Endothelial cell of umbilical vein (primary cell): ENCODE measurements around the gene DENND5B.

Experiments
- CTCF ChIP-seq, 2 donors: IDR thresholded peaks; 1 replicate in 1 of 2; 2 replicates in 1 of 2; pipeline ENCODE4 v1.5.1; 2011; ENCODE audit warnings: low read length in 2 of 2, mild to moderate bottlenecking in 2 of 2, moderate library complexity in 2 of 2, control low read depth in 1 of 2, inconsistent platforms in 1 of 2, low read depth in 1 of 2; ENCODE audit not compliant: insufficient read depth in 1 of 2; ENCODE audit errors: extremely low read depth in 1 of 2
- EZH2 ChIP-seq: IDR thresholded peaks from 2 replicates; pipeline ENCODE4 v1.6.1; 2012; ENCODE audit warnings: borderline replicate concordance, low read depth, mild to moderate bottlenecking, moderate library complexity, low read length, inconsistent platforms; ENCODE audit not compliant: severe bottlenecking
- FOS ChIP-seq: IDR thresholded peaks from 2 replicates; pipeline ENCODE4 v1.6.1; 2011; ENCODE audit warnings: mild to moderate bottlenecking, low read length, moderate library complexity, borderline replicate concordance; ENCODE audit not compliant: insufficient read depth
- GATA2 ChIP-seq: IDR thresholded peaks from 2 replicates; pipeline ENCODE4 v1.7.0; 2011; ENCODE audit warnings: low read depth, mild to moderate bottlenecking, moderate library complexity, mixed read lengths, low read length; ENCODE audit not compliant: insufficient read length, insufficient read depth
- JUN ChIP-seq: IDR thresholded peaks from 2 replicates; pipeline ENCODE4 v1.6.1; 2011; ENCODE audit warnings: borderline replicate concordance, low read depth; ENCODE audit not compliant: insufficient read length, insufficient read depth
- MAX ChIP-seq: IDR thresholded peaks from 2 replicates; pipeline ENCODE4 v1.6.1; 2011; ENCODE audit not compliant: insufficient read depth, insufficient read length
- MYC ChIP-seq: IDR thresholded peaks from one replicate; pipeline ENCODE4 v1.6.1; 2011; ENCODE audit warnings: mild to moderate bottlenecking, low read depth, low read length
- POLR2A ChIP-seq: IDR thresholded peaks from 2 replicates; pipeline ENCODE4 v1.6.1; 2012; ENCODE audit warnings: low read depth, mild to moderate bottlenecking, control low read depth, low read length
- POLR2AphosphoS5 ChIP-seq: IDR thresholded peaks from 2 replicates; pipeline ENCODE4 v1.6.1; 2012; ENCODE audit warnings: low read depth, mild to moderate bottlenecking, control low read depth, low read length, moderate library complexity; ENCODE audit not compliant: insufficient read depth

- no peak for TF ChIP-seq CTCF (IDR thresholded peaks at IDR 0.05; ENCODE audit: extremely low read depth in 1 of 2, insufficient read depth in 1 of 2, low read depth in 1 of 2, low read length in 2 of 2)
- TF ChIP-seq JUN = no peak
- TF ChIP-seq POLR2A = no peak
- TF ChIP-seq MYC = no peak
- no peak for TF ChIP-seq EZH2
- no peak for TF ChIP-seq MAX
- no peak for TF ChIP-seq POLR2AphosphoS5
- TF ChIP-seq FOS = no peak
- TF ChIP-seq GATA2 = no peak
These were observed 120.5 kb downstream of the DENND5B start for GRCh38 chr12:31470459-31470858.
